H1 (cell line): ENCODE results near the gene APEH. TPM values are rescaled to one million over a fixed set of nuclear protein-coding genes. Genes with fewer than 3 reads are reported as not detected.
"Not testable (repeated sequence)": the region's sequence is repeated elsewhere in the genome, so short reads cannot be mapped to it uniquely, and the experiment has no call there.

Experiments used
- CTCF ChIA-PET: fragments of 300-600 bp; sonication (Branson Sonifier 250); formaldehyde crosslinking; loops from one replicate; lab custom pipeline; 2021; ENCODE audit not compliant: partially characterized antibody; lab: Charles Lee
- POLR2A ChIA-PET: fragments of 300-600 bp; sonication (Branson Sonifier 250); formaldehyde crosslinking; loops from one replicate; lab custom pipeline; 2021; ENCODE audit warnings: inconsistent platforms; ENCODE audit not compliant: partially characterized antibody; lab: Charles Lee
- DNase-seq, 2 experiments: peaks; one replicate each; pipeline versions ENCODE4 v3.0.0 to v3.0.0-alpha.2; 2010 to 2022; ENCODE audit warnings: low spot score in 2 of 2, low read depth in 1 of 2, mixed read lengths in 1 of 2
- FAIRE-seq: peaks from 2 replicates; lab custom pipeline; 2011; peaks lifted over from hg19 to GRCh38; lab: Jason Lieb, UNC
- H2AFZ ChIP-seq: 2 replicates; pipeline ENCODE4 v1.8.1; 2012; ENCODE audit warnings: low read length, inconsistent platforms
- H2AK5ac ChIP-seq: 2 replicates; pipeline ENCODE4 v1.6.1; 2013; ENCODE audit warnings: low read depth, low read length
- H2BK120ac ChIP-seq: replicated peaks from 2 replicates; pipeline ENCODE3; 2013; ENCODE audit warnings: low read depth, low read length, inconsistent platforms
- H2BK12ac ChIP-seq: 2 replicates; pipeline ENCODE4 v1.6.1; 2013; ENCODE audit warnings: low read depth, low read length
- H2BK15ac ChIP-seq: 2 replicates; pipeline ENCODE4 v1.6.1; 2013; ENCODE audit warnings: low read length
- H2BK20ac ChIP-seq: 2 replicates; pipeline ENCODE4 v1.6.1; 2013; ENCODE audit warnings: low read length
- H2BK5ac ChIP-seq: 2 replicates; pipeline ENCODE4 v1.6.1; 2013; ENCODE audit warnings: low read depth, low read length
- H3K14ac ChIP-seq: 2 replicates; pipeline ENCODE4 v1.6.1; 2013; ENCODE audit warnings: inconsistent platforms; ENCODE audit not compliant: insufficient read length
- H3K18ac ChIP-seq: 2 replicates; pipeline ENCODE4 v1.6.1; 2013; ENCODE audit warnings: low read length; ENCODE audit errors: extremely low read depth
- H3K23ac ChIP-seq: 2 replicates; pipeline ENCODE4 v1.6.1; 2013; ENCODE audit warnings: inconsistent platforms; ENCODE audit not compliant: insufficient read length
- H3K23me2 ChIP-seq: 2 replicates; pipeline ENCODE4 v1.6.1; 2013; ENCODE audit warnings: low read depth, low read length
- H3K27ac ChIP-seq: 2 replicates; pipeline ENCODE4 v1.6.1; 2011; ENCODE audit warnings: low read depth, low read length, inconsistent platforms
- H3K27me3 ChIP-seq, 4 experiments: replicated peaks in 1 of 4; 1 replicate in 1 of 4; 2 replicates in 3 of 4; pipeline versions ENCODE4 v1.6.1 to v1.8.1; 2011 to 2013; ENCODE audit warnings: low read length in 3 of 4, mild to moderate bottlenecking in 3 of 4, inconsistent platforms in 2 of 4, mixed read lengths in 2 of 4, moderate library complexity in 1 of 4; ENCODE audit not compliant: control insufficient read depth in 3 of 4, insufficient read depth in 3 of 4; ENCODE audit errors: extremely low read depth in 1 of 4
- H3K36me3 ChIP-seq, 4 experiments: 2 replicates each; pipeline versions ENCODE4 v1.6.1 to v1.8.1; 2011 to 2013; ENCODE audit warnings: mild to moderate bottlenecking in 4 of 4, low read length in 3 of 4, moderate library complexity in 2 of 4, control low read depth in 1 of 4, inconsistent platforms in 1 of 4; ENCODE audit not compliant: insufficient read depth in 4 of 4, control insufficient read depth in 2 of 4
- H3K4ac ChIP-seq: replicated peaks from 2 replicates; pipeline ENCODE3; 2013; ENCODE audit warnings: low read length, low read depth, mixed read lengths, inconsistent platforms; ENCODE audit not compliant: insufficient read length
- H3K4me1 ChIP-seq, 4 experiments: replicated peaks in 1 of 4; 1 replicate in 1 of 4; 2 replicates in 3 of 4; pipeline versions ENCODE4 v1.6.1 to v1.8.1; 2011 to 2013; ENCODE audit warnings: low read length in 3 of 4, inconsistent platforms in 2 of 4, mixed read lengths in 1 of 4; ENCODE audit not compliant: insufficient read depth in 4 of 4, control insufficient read depth in 3 of 4
- H3K4me2 ChIP-seq, 2 experiments: 2 replicates each; pipeline versions ENCODE4 v1.6.1 to v1.8.1; 2011 to 2013; ENCODE audit warnings: low read depth in 2 of 2, low read length in 2 of 2, control low read depth in 1 of 2, inconsistent platforms in 1 of 2, mild to moderate bottlenecking in 1 of 2; ENCODE audit not compliant: insufficient read depth in 1 of 2
- H3K4me3 ChIP-seq, 4 experiments: fragments of 200-600, 300-600 bp in 1 of 4; sonication (generic), shearing (Covaris generic), sonication (Bioruptor Twin) in 1 of 4; 2 replicates each; pipeline versions ENCODE4 v1.5.1 to v1.8.1; 2011 to 2016; ENCODE audit warnings: low read length in 4 of 4, low read depth in 3 of 4, control low read depth in 2 of 4, inconsistent platforms in 2 of 4, mild to moderate bottlenecking in 2 of 4, mixed read lengths in 1 of 4, moderate library complexity in 1 of 4; ENCODE audit not compliant: insufficient read depth in 2 of 4; ENCODE audit errors: extremely low read depth in 1 of 4
- H3K56ac ChIP-seq: replicated peaks from 2 replicates; pipeline ENCODE3; 2013; ENCODE audit warnings: low read depth, mild to moderate bottlenecking, mixed read lengths, low read length, inconsistent platforms; ENCODE audit not compliant: insufficient read length
- H3K79me1 ChIP-seq: 2 replicates; pipeline ENCODE4 v1.6.1; 2013; ENCODE audit warnings: low read depth, low read length, control low read depth
- H3K79me2 ChIP-seq, 2 experiments: 2 replicates each; pipeline versions ENCODE4 v1.6.1 to v1.8.1; 2012 to 2013; ENCODE audit warnings: low read length in 2 of 2, mild to moderate bottlenecking in 2 of 2, inconsistent platforms in 1 of 2; ENCODE audit not compliant: insufficient read depth in 2 of 2, control insufficient read depth in 1 of 2
- H3K9ac ChIP-seq, 4 experiments: replicated peaks in 1 of 4; 1 replicate in 1 of 4; 2 replicates in 3 of 4; pipeline versions ENCODE4 v1.6.1 to v1.8.1; 2011 to 2013; ENCODE audit warnings: low read depth in 3 of 4, low read length in 3 of 4, control low read depth in 2 of 4, mild to moderate bottlenecking in 2 of 4, moderate library complexity in 2 of 4, inconsistent platforms in 1 of 4; ENCODE audit errors: extremely low read depth in 1 of 4
- H3K9me3 ChIP-seq, 2 experiments: 2 replicates each; pipeline versions ENCODE4 v1.6.1 to v1.8.1; 2012 to 2013; ENCODE audit warnings: mild to moderate bottlenecking in 2 of 2, moderate library complexity in 2 of 2, control low read depth in 1 of 2, inconsistent platforms in 1 of 2, low read depth in 1 of 2, low read length in 1 of 2, mixed read lengths in 1 of 2; ENCODE audit not compliant: insufficient read depth in 2 of 2
- H4K20me1 ChIP-seq, 2 experiments: replicated peaks in 1 of 2; 2 replicates each; pipeline versions ENCODE3 to v1.8.1; 2011 to 2013; ENCODE audit warnings: inconsistent platforms in 2 of 2, low read length in 2 of 2, mild to moderate bottlenecking in 1 of 2; ENCODE audit not compliant: insufficient read depth in 2 of 2, control insufficient read depth in 1 of 2
- H4K5ac ChIP-seq: 2 replicates; pipeline ENCODE4 v1.6.1; 2013; ENCODE audit warnings: low read length, low read depth, mixed read lengths, inconsistent platforms; ENCODE audit not compliant: insufficient read length
- H4K8ac ChIP-seq: 2 replicates; pipeline ENCODE4 v1.8.0; 2013; ENCODE audit warnings: mild to moderate bottlenecking, moderate library complexity, low read length, inconsistent platforms; ENCODE audit not compliant: insufficient read depth; ENCODE audit errors: extremely low read depth
- H4K91ac ChIP-seq: replicated peaks from 2 replicates; pipeline ENCODE3; 2013; ENCODE audit warnings: low read length, mixed read lengths, inconsistent platforms; ENCODE audit not compliant: insufficient read length
- WGBS, 2 experiments: shearing (Covaris generic) in 1 of 2; methylation state at CpG; one replicate each; pipeline versions ENCODE4 v1.1.6 to v1.1.7; 2013 to 2015; ENCODE audit warnings: low lambda C conversion rate in 2 of 2, mixed read lengths in 2 of 2, inconsistent platforms in 1 of 2, low coverage in 1 of 2, missing lambda C conversion rate in 1 of 2; ENCODE audit not compliant: insufficient replicate concordance in 2 of 2, insufficient coverage in 1 of 2, insufficient read length in 1 of 2; ENCODE audit errors: extremely low coverage in 1 of 2, missing lambda C conversion rate in 1 of 2; 5-methylcytosine and 5-hydroxymethylcytosine counted together
- polyA plus RNA-seq, 7 experiments: library from polyadenylated mRNA; depleted of rRNA in 3 of 7; stranded (reverse) in 5 of 7; unstranded in 2 of 7; fragments of >200 nt in 5 of 7; fragments of 200-250 nt in 2 of 7; gene quantifications; 1 replicate in 5 of 7; 2 replicates in 1 of 7; 4 replicates in 1 of 7; pipeline versions ENCODE4 v1.2.1 to v1.2.3, GENCODE V29; 2011 to 2013; ENCODE audit warnings: missing spikeins in 2 of 7, mixed read lengths in 2 of 7
- total RNA-seq: library from RNA; stranded (reverse); fragmentation: NEBNext Ultra II Directional; extraction: Animal tissue kit (Norgen Biotek cat#: 25700); gene quantifications from 2 replicates; pipeline ENCODE4 v1.2.1, GENCODE V29; 2021

APEH gene
- total and polyA plus RNA-seq, 2 of the 8 experiments (the other 6 are each of a cell fraction or from before 2014, with no cell fraction given): 222 to 260 TPM

DNA sequence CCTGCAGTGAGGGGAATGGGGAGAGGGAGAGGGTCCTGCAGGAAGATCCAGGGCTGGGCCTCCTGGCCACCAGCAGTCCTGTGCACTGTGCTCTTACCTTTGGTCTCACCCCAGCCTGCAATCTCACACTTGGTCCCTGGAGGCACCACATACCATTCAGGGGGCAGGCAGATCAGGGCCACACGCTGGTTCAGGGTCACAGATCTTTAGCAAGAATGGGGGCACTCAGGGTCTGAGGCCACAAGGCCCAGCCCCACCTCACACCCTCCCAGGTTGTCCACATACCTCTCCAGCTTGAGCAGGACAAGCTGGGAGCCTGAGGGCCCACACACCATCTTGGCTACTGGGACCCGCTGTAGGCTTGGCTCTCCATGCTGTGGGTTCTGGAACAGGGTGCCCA is 10.3 kb downstream of the APEH start:
- 90% methylated on average over 2 of the region's 2 CpGs; no CpG with 5 or more reads in 1 of the 2 experiments for whole genome bisulfite sequencing, 2 experiments
- H2BK15ac ChIP-seq, H3K9me3 ChIP-seq, H4K91ac ChIP-seq, H3K18ac ChIP-seq, H4K8ac ChIP-seq, H3K27ac ChIP-seq, FAIRE-seq, CTCF ChIA-PET, H2BK120ac ChIP-seq, H3K4me1 ChIP-seq, H3K14ac ChIP-seq, H4K5ac ChIP-seq, H3K79me1 ChIP-seq, DNase-seq, H2AFZ ChIP-seq, H2AK5ac ChIP-seq, H2BK20ac ChIP-seq, H3K4ac ChIP-seq, H3K79me2 ChIP-seq, H3K4me2 ChIP-seq, H3K9ac ChIP-seq, H2BK12ac ChIP-seq, H2BK5ac ChIP-seq, H3K4me3 ChIP-seq, H3K27me3 ChIP-seq, H3K23ac ChIP-seq, H3K56ac ChIP-seq: not testable (repeated sequence)
- POLR2A ChIA-PET: interaction anchor here (0.8 kb wide), 1 partner anchor 23 kb away, joined by 3 read pairs; no protein-coding TSS in a partner anchor
- peaks cover 11% of the 10 kb centered on the region for H3K23me2 ChIP-seq
- H3K36me3 ChIP-seq: peaks cover 21 to 44% (median 40%) of the 10 kb centered on the region in 4 experiments
- H4K20me1 ChIP-seq: peaks cover 0 to 10% of the 10 kb centered on the region in 2 experiments
